ENCODE results near the gene MEGF11.

GRCh38 chr15:65867244-65867643 lies 386.3 kb downstream of the MEGF11 start:
- TF ChIP-seq CTCF (IDR thresholded peaks at IDR 0.05) (no peak), POLR2A (IDR thresholded peaks at IDR 0.05) (no peak)

Data from right lobe of liver (tissue), 4 donors.